Measurements from ENCODE around the gene GNGT1. TPM values are rescaled to one million over a fixed set of nuclear protein-coding genes. Genes with fewer than 3 reads are reported as not detected.

The GNGT1 gene
- polyA plus RNA-seq, 2 of the 4 experiments (the other 2 are of a cell fraction) = not detected

DNA sequence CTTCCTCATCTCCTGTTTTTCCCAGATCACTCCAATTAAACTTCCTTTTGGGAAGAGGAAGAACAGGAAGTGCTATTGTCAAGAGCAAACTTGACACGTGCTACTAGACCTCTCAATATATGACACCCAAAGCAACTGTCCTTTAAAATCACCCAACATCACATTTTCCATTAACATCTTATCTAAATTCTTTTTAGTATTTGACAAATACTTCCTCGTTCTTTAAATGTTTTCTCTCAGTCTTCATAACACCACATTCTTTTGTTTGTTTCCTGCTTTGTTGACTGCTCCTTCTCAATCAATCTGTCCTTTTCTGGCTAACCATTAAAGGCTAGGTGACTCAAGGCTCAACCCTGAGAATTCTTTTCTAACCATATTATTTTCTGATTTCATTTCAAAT lies 8.7 kb upstream of the GNGT1 start:
- DNase-seq (ENCODE audit: low read depth in 1 of 2, low spot score in 1 of 2) = peak in 1 of 2 experiments; percentile 59
- Histone ChIP-seq H3K4me3 (no peak overlapping the region), H3K27ac (peak overlapping the region in 1 of 2 experiments; percentile 48; a peak in 2 of 6 replicates), H3K4me2 (peak overlapping the region; percentile 21), H3K9me3 (no peaks in the 10 kb centered on the region), H3K4me1 (peaks cover 23% of the 10 kb centered on the region)
- peak in 1 of 2 experiments; percentile 80; a peak in 3 of 6 replicates for ATAC-seq
- no peak for TF ChIP-seq FOSB (CRISPR knock-in tag; IDR thresholded peaks at IDR 0.05)
- no peak for TF ChIP-seq MAFK (IDR thresholded peaks at IDR 0.05; ENCODE audit: partially characterized antibody)
- TF ChIP-seq NR3C1 (IDR thresholded peaks at IDR 0.05) = no peak
- no peak for TF ChIP-seq RNF2 (IDR thresholded peaks at IDR 0.05; ENCODE audit: borderline replicate concordance, low read depth)
- no peak for TF ChIP-seq SREBF2 (IDR thresholded peaks at IDR 0.05)
- no peak for TF ChIP-seq CBX2 (IDR thresholded peaks at IDR 0.05; ENCODE audit: borderline replicate concordance, low read depth)
- no peak for TF ChIP-seq SMC3 (IDR thresholded peaks at IDR 0.05)
- TF ChIP-seq CHD2 (IDR thresholded peaks at IDR 0.05; ENCODE audit: low read length, partially characterized antibody) = no peak
- no peak for TF ChIP-seq RFX5 (IDR thresholded peaks at IDR 0.05)
- no peak for TF ChIP-seq HOXB13 (CRISPR knock-in tag; IDR thresholded peaks at IDR 0.05; ENCODE audit: low read depth)
- TF ChIP-seq, protein P1, sequence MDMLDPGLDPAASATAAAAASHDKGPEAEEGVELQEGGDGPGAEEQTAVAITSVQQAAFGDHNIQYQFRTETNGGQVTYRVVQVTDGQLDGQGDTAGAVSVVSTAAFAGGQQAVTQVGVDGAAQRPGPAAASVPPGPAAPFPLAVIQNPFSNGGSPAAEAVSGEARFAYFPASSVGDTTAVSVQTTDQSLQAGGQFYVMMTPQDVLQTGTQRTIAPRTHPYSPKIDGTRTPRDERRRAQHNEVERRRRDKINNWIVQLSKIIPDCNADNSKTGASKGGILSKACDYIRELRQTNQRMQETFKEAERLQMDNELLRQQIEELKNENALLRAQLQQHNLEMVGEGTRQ (IDR thresholded peaks at IDR 0.05) = no peak
- 0 out of 2 replicates have a peak, but pooled peaks have one; percentile 14 for TF ChIP-seq GATA3 (IDR thresholded peaks at IDR 0.05; ENCODE audit: borderline replicate concordance)
- TF ChIP-seq FOXS1 (CRISPR knock-in tag; IDR thresholded peaks at IDR 0.05) = peak; percentile 61; the same call in 1 of the 2 replicates
- TF ChIP-seq CHD4 (IDR thresholded peaks at IDR 0.05; ENCODE audit: borderline replicate concordance) = no peak
- TF ChIP-seq, protein P2, sequence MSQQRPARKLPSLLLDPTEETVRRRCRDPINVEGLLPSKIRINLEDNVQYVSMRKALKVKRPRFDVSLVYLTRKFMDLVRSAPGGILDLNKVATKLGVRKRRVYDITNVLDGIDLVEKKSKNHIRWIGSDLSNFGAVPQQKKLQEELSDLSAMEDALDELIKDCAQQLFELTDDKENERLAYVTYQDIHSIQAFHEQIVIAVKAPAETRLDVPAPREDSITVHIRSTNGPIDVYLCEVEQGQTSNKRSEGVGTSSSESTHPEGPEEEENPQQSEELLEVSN (IDR thresholded peaks at IDR 0.05; ENCODE audit: borderline replicate concordance, low read depth) = peak; percentile 26; the same call in 1 of the 2 replicates
- TF ChIP-seq, protein P3, sequence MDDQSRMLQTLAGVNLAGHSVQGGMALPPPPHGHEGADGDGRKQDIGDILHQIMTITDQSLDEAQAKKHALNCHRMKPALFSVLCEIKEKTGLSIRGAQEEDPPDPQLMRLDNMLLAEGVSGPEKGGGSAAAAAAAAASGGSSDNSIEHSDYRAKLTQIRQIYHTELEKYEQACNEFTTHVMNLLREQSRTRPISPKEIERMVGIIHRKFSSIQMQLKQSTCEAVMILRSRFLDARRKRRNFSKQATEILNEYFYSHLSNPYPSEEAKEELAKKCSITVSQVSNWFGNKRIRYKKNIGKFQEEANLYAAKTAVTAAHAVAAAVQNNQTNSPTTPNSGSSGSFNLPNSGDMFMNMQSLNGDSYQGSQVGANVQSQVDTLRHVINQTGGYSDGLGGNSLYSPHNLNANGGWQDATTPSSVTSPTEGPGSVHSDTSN (IDR thresholded peaks at IDR 0.05) = no peak
- TF ChIP-seq KDM5A (IDR thresholded peaks at IDR 0.05) = no peak
- TF ChIP-seq, protein P4, sequence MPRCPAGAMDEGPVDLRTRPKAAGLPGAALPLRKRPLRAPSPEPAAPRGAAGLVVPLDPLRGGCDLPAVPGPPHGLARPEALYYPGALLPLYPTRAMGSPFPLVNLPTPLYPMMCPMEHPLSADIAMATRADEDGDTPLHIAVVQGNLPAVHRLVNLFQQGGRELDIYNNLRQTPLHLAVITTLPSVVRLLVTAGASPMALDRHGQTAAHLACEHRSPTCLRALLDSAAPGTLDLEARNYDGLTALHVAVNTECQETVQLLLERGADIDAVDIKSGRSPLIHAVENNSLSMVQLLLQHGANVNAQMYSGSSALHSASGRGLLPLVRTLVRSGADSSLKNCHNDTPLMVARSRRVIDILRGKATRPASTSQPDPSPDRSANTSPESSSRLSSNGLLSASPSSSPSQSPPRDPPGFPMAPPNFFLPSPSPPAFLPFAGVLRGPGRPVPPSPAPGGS (IDR thresholded peaks at IDR 0.05) = no peak
- TF ChIP-seq HOXB5 (CRISPR knock-in tag; IDR thresholded peaks at IDR 0.05) = 0 out of 2 replicates have a peak, but pooled peaks have one; percentile 50
- TF ChIP-seq PHF8 (IDR thresholded peaks at IDR 0.05; ENCODE audit: borderline replicate concordance, low read depth) = no peak
- no peak for TF ChIP-seq JUN (IDR thresholded peaks at IDR 0.05)
- TF ChIP-seq, protein P5, sequence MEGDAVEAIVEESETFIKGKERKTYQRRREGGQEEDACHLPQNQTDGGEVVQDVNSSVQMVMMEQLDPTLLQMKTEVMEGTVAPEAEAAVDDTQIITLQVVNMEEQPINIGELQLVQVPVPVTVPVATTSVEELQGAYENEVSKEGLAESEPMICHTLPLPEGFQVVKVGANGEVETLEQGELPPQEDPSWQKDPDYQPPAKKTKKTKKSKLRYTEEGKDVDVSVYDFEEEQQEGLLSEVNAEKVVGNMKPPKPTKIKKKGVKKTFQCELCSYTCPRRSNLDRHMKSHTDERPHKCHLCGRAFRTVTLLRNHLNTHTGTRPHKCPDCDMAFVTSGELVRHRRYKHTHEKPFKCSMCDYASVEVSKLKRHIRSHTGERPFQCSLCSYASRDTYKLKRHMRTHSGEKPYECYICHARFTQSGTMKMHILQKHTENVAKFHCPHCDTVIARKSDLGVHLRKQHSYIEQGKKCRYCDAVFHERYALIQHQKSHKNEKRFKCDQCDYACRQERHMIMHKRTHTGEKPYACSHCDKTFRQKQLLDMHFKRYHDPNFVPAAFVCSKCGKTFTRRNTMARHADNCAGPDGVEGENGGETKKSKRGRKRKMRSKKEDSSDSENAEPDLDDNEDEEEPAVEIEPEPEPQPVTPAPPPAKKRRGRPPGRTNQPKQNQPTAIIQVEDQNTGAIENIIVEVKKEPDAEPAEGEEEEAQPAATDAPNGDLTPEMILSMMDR (IDR thresholded peaks at IDR 0.05) = no peak
- TF ChIP-seq, protein P6, sequence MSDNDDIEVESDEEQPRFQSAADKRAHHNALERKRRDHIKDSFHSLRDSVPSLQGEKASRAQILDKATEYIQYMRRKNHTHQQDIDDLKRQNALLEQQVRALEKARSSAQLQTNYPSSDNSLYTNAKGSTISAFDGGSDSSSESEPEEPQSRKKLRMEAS (IDR thresholded peaks at IDR 0.05) = peak; percentile 18; the same call in 1 of the 2 replicates
- TF ChIP-seq, protein P7, sequence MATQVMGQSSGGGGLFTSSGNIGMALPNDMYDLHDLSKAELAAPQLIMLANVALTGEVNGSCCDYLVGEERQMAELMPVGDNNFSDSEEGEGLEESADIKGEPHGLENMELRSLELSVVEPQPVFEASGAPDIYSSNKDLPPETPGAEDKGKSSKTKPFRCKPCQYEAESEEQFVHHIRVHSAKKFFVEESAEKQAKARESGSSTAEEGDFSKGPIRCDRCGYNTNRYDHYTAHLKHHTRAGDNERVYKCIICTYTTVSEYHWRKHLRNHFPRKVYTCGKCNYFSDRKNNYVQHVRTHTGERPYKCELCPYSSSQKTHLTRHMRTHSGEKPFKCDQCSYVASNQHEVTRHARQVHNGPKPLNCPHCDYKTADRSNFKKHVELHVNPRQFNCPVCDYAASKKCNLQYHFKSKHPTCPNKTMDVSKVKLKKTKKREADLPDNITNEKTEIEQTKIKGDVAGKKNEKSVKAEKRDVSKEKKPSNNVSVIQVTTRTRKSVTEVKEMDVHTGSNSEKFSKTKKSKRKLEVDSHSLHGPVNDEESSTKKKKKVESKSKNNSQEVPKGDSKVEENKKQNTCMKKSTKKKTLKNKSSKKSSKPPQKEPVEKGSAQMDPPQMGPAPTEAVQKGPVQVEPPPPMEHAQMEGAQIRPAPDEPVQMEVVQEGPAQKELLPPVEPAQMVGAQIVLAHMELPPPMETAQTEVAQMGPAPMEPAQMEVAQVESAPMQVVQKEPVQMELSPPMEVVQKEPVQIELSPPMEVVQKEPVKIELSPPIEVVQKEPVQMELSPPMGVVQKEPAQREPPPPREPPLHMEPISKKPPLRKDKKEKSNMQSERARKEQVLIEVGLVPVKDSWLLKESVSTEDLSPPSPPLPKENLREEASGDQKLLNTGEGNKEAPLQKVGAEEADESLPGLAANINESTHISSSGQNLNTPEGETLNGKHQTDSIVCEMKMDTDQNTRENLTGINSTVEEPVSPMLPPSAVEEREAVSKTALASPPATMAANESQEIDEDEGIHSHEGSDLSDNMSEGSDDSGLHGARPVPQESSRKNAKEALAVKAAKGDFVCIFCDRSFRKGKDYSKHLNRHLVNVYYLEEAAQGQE (IDR thresholded peaks at IDR 0.05) = no peak
- TF ChIP-seq, protein P8, sequence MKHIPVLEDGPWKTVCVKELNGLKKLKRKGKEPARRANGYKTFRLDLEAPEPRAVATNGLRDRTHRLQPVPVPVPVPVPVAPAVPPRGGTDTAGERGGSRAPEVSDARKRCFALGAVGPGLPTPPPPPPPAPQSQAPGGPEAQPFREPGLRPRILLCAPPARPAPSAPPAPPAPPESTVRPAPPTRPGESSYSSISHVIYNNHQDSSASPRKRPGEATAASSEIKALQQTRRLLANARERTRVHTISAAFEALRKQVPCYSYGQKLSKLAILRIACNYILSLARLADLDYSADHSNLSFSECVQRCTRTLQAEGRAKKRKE (CRISPR knock-in tag; IDR thresholded peaks at IDR 0.05; ENCODE audit: low read depth) = no peak
- peak; percentile 74 for TF ChIP-seq EHF (CRISPR knock-in tag; IDR thresholded peaks at IDR 0.05)
- TF ChIP-seq HOXA7 (CRISPR knock-in tag; IDR thresholded peaks at IDR 0.05) = no peak
- TF ChIP-seq FOSL2 (IDR thresholded peaks at IDR 0.05) = no peak
- TF ChIP-seq FOSL2 (CRISPR knock-in tag; IDR thresholded peaks at IDR 0.05) = no peak
- peak; percentile 91; the same call in 1 of the 2 replicates for TF ChIP-seq ZNF302 (CRISPR knock-in tag; IDR thresholded peaks at IDR 0.05)
- peak; percentile 23 for FAIRE-seq
- POLR2A ChIA-PET = interaction anchor here (0.6 kb wide), 1 partner anchor 13 kb away, joined by 3 read pairs; no protein-coding TSS in a partner anchor
- CTCF ChIA-PET = interaction anchor here (1.8 kb wide), 1 partner anchor 189 kb away, joined by 11 read pairs; no protein-coding TSS in a partner anchor
- WGBS (ENCODE audit: missing lambda C conversion rate) = 20% methylated on average over 2 of the region's 2 CpGs

Measured in A549 (cell line).